Endodermal cell (in vitro differentiated cells): ENCODE measurements around the gene TRUB2. TPM values are rescaled to one million over a fixed set of nuclear protein-coding genes. Genes with fewer than 3 reads are reported as not detected.

Experiments
- DNase-seq: peaks from one replicate; pipeline ENCODE4 v3.0.0-alpha.2; 2017
- H3K27ac ChIP-seq: 2 replicates; pipeline ENCODE4 v1.5.1; 2013; ENCODE audit warnings: mild to moderate bottlenecking, low read depth, low read length, moderate library complexity
- H3K27me3 ChIP-seq: 2 replicates; pipeline ENCODE4 v1.6.1; 2013; ENCODE audit warnings: mild to moderate bottlenecking, low read length, moderate library complexity; ENCODE audit not compliant: insufficient read depth, control insufficient read depth, poor library complexity, severe bottlenecking
- H3K36me3 ChIP-seq: 2 replicates; pipeline ENCODE4 v1.7.0; 2013; ENCODE audit warnings: mild to moderate bottlenecking, low read length, moderate library complexity; ENCODE audit not compliant: control insufficient read depth, insufficient read depth
- H3K4me1 ChIP-seq: one replicate; pipeline ENCODE4 v1.7.0; 2013; ENCODE audit warnings: low read length; ENCODE audit not compliant: control insufficient read depth, insufficient read depth
- H3K4me3 ChIP-seq: 2 replicates; pipeline ENCODE4 v1.5.1; 2013; ENCODE audit warnings: mild to moderate bottlenecking, low read length, moderate library complexity
- H3K9ac ChIP-seq: 2 replicates; pipeline ENCODE4 v1.6.1; 2013; ENCODE audit warnings: mild to moderate bottlenecking, low read length, moderate library complexity; ENCODE audit not compliant: poor library complexity, severe bottlenecking; ENCODE audit errors: extremely low read depth
- H3K9me3 ChIP-seq: 2 replicates; pipeline ENCODE4 v1.6.1; 2013; ENCODE audit warnings: mild to moderate bottlenecking, low read length, moderate library complexity; ENCODE audit not compliant: control insufficient read depth
- H3K27ac Mint-ChIP-seq: 2 replicates; pipeline ENCODE4 v1.8.0; 2020; ENCODE audit warnings: mixed read lengths
- H3K27me3 Mint-ChIP-seq: 2 replicates; pipeline ENCODE4 v1.8.0; 2021; ENCODE audit warnings: mild to moderate bottlenecking, mixed read lengths; ENCODE audit not compliant: insufficient read depth
- H3K36me3 Mint-ChIP-seq: 2 replicates; pipeline ENCODE4 v1.8.0; 2020; ENCODE audit warnings: low read depth, mixed read lengths
- H3K4me1 Mint-ChIP-seq: 2 replicates; pipeline ENCODE4 v1.8.0; 2020; ENCODE audit warnings: mixed read lengths
- H3K4me3 Mint-ChIP-seq: 2 replicates; pipeline ENCODE4 v1.8.0; 2020; ENCODE audit warnings: mild to moderate bottlenecking, moderate library complexity, mixed read lengths
- H3K9me3 Mint-ChIP-seq: 2 replicates; pipeline ENCODE4 v1.8.0; 2020; ENCODE audit warnings: mild to moderate bottlenecking, mixed read lengths
- WGBS, 2 experiments: methylation state at CpG; one replicate each; pipeline versions ENCODE4 v1.1.5 to v1.1.7; 2013; ENCODE audit warnings: missing lambda C conversion rate in 2 of 2, mixed read lengths in 1 of 2; ENCODE audit not compliant: insufficient coverage in 1 of 2, insufficient read length in 1 of 2; 5-methylcytosine and 5-hydroxymethylcytosine counted together
- long read RNA-seq, 4 experiments: library from polyadenylated mRNA in 2 of 4; library from RNA in 1 of 4; library from capped mRNA in 1 of 4; stranded (forward) in 3 of 4; unstranded in 1 of 4; transcript quantifications; one replicate each; pipeline ENCODE4 v2.0.0, GENCODE V29; 2020 to 2021; ENCODE audit warnings: inconsistent platforms in 1 of 4
- polyA plus RNA-seq, 2 experiments: library from polyadenylated mRNA; stranded (reverse); fragments of 50-300 nt; gene quantifications; one replicate each; pipeline ENCODE4 v1.2.3, GENCODE V29; 2013
- total RNA-seq, 2 donors: library from RNA; stranded (reverse); fragmentation: NEBNext Ultra II Directional in 1 of 2; extraction: Animal tissue kit (Norgen Biotek cat#: 25700) in 1 of 2; gene quantifications; 2 replicates in 1 of 2; 3 replicates in 1 of 2; pipeline ENCODE4 v1.2.1, GENCODE V29; 2021
- TF ChIP-seq, protein P1 (sequence below): fragments of 200-600 bp; sonication (generic); conservative IDR thresholded peaks from 2 replicates; pipeline ENCODE4 v1.5.0; 2021; ENCODE audit warnings: antibody characterized with exemption, mild to moderate bottlenecking

TRUB2 gene, protein sequence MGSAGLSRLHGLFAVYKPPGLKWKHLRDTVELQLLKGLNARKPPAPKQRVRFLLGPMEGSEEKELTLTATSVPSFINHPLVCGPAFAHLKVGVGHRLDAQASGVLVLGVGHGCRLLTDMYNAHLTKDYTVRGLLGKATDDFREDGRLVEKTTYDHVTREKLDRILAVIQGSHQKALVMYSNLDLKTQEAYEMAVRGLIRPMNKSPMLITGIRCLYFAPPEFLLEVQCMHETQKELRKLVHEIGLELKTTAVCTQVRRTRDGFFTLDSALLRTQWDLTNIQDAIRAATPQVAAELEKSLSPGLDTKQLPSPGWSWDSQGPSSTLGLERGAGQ
- 10 to 100 TPM; 30.6 to 31.8 TPM for total RNA-seq
- polyA plus RNA-seq (2013, experiment 1 of 2): 18.5 TPM
- 18.1 TPM for polyA plus RNA-seq (2013, experiment 2 of 2)
- long read RNA-seq, experiment 1, full-length matches to known transcripts: 15 of 19 reads
- long read RNA-seq, experiment 1, partial matches to known transcripts: 3 of 19 reads
- long read RNA-seq, experiment 1, other reads (novel, unspliced or antisense): 1 of 19 reads
- long read RNA-seq, experiment 2, full-length matches to known transcripts: 67 of 71 reads
- long read RNA-seq, experiment 2, partial matches to known transcripts: 2 of 71 reads
- long read RNA-seq, experiment 2, other reads (novel, unspliced or antisense): 2 of 71 reads
- long read RNA-seq, experiment 3, full-length matches to known transcripts: 146 of 157 reads
- long read RNA-seq, experiment 3, partial matches to known transcripts: 5 of 157 reads
- long read RNA-seq, experiment 3, other reads (novel, unspliced or antisense): 6 of 157 reads
- long read RNA-seq, experiment 4, full-length matches to known transcripts: 130 of 138 reads
- long read RNA-seq, experiment 4, partial matches to known transcripts: 3 of 138 reads
- long read RNA-seq, experiment 4, other reads (novel, unspliced or antisense): 5 of 138 reads

DNA sequence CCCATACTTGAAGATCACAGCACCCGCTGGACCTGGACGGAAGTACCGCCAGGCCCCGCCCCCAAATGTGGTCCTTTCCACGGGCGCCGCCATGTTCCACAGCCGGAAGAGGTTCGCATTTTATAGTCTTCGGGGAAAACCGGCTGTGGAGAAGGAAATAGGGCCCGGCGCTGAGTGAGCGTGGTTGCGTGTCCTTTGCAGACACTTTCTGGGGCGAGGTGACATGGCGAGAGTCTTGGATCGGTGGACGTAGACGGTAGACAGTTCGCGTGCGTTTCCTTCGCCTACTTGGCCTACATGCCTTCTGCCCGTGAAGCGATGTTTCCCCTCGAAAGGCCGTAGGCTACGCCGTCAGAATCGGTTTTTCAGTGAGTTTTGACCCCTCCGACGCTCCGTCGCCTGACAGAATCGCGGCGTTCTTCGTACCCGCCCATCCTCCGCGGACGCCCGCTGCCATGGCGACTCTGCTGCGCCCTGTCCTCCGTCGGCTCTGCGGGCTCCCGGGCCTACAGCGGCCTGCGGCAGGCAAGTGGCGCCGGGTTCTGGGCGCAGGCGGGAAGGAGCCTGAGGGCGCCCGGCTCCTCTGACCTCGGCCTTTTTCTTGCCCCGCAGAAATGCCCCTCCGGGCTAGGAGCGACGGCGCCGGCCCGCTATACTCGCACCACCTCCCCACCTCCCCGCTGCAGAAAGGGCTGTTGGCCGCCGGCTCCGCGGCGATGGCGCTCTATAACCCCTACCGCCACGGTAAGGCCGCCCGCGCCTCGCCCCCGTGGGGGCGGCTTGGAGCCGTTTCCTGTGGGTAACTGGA lies at the start of gene TRUB2, which contains the start of gene COQ4:
Gene TRUB2 (minus strand): TSS at position 44 of the 808 bp plus-strand sequence. CDS start 39 bp downstream, at position 5.
Gene COQ4 (plus strand): TSS at position 436 of the 808 bp plus-strand sequence. CDS start 20 bp downstream, at position 456.
- no peaks in the 10 kb centered on the region for H3K27me3 Mint-ChIP-seq
- Histone ChIP-seq H3K27ac (peak within 1 kb of the TSS; percentile 93), H3K9me3 (no peaks in the 10 kb centered on the region), H3K27me3 (no peaks in the 10 kb centered on the region), H3K36me3 (peaks cover 18% of the 10 kb centered on the region), H3K9ac (peak within 1 kb of the TSS; percentile 72), H3K4me1 (no peaks in the 10 kb centered on the region), H3K4me3 (peak within 1 kb of the TSS; percentile 95)
- 0% methylated on average over 42 to 83 of the region's 83 CpGs for WGBS, 2 experiments
- no peaks in the 10 kb centered on the region for H3K9me3 Mint-ChIP-seq
- peak within 1 kb of the TSS; percentile 93 for H3K4me3 Mint-ChIP-seq
- TF ChIP-seq, protein P1, sequence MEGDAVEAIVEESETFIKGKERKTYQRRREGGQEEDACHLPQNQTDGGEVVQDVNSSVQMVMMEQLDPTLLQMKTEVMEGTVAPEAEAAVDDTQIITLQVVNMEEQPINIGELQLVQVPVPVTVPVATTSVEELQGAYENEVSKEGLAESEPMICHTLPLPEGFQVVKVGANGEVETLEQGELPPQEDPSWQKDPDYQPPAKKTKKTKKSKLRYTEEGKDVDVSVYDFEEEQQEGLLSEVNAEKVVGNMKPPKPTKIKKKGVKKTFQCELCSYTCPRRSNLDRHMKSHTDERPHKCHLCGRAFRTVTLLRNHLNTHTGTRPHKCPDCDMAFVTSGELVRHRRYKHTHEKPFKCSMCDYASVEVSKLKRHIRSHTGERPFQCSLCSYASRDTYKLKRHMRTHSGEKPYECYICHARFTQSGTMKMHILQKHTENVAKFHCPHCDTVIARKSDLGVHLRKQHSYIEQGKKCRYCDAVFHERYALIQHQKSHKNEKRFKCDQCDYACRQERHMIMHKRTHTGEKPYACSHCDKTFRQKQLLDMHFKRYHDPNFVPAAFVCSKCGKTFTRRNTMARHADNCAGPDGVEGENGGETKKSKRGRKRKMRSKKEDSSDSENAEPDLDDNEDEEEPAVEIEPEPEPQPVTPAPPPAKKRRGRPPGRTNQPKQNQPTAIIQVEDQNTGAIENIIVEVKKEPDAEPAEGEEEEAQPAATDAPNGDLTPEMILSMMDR: no peak
- DNase-seq: peak; percentile 97
- H3K27ac Mint-ChIP-seq: peak within 1 kb of the TSS; percentile 98
- H3K36me3 Mint-ChIP-seq: peaks cover 22% of the 10 kb centered on the region
- peaks cover 5% of the 10 kb centered on the region for H3K4me1 Mint-ChIP-seq

DNA sequence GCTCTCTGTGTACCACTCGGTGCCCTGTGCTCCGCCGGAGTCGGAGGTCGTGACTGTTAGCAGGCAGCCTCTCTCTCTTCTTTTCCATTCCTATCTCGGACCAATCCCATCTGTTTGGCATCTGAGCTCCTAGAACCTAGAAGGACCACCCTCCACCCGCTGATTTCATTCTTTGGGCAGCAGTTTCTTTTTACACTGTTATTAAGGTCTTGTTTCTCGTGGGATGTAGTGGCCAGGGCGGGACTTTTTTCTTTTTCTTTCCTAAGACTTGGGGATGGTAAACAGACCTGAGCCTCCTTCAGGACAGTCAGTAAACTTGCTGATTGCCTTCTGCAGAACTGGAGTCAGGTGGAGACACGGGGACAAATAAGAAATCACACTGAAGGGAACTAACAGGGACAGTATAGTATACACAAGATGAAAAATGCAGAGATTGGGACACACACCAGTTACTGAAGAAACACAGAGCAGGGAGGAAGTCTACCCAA lies 49.4 kb upstream of the TRUB2 start:
- TF ChIP-seq, protein P1: peak; percentile 9
- 0 to 1% methylated on average over 8 to 10 of the region's 10 CpGs for WGBS, 2 experiments
- H3K4me1 Mint-ChIP-seq: peaks cover 20% of the 10 kb centered on the region
- peak overlapping the region; percentile 98 for H3K4me3 ChIP-seq
- H3K27me3 Mint-ChIP-seq: peaks cover 12% of the 10 kb centered on the region
- H3K4me1 ChIP-seq: peaks cover 5% of the 10 kb centered on the region
- H3K9me3 ChIP-seq: no peaks in the 10 kb centered on the region
- DNase-seq: no peak
- H3K27me3 ChIP-seq: no peaks in the 10 kb centered on the region
- H3K36me3 Mint-ChIP-seq: peaks cover 7% of the 10 kb centered on the region
- H3K9me3 Mint-ChIP-seq: no peaks in the 10 kb centered on the region
- H3K36me3 ChIP-seq: peaks cover 6% of the 10 kb centered on the region
- peak overlapping the region; percentile 94 for H3K4me3 Mint-ChIP-seq
- H3K27ac ChIP-seq: no peak overlapping the region
- peak overlapping the region; percentile 87 for H3K27ac Mint-ChIP-seq
- H3K9ac ChIP-seq: peak overlapping the region; percentile 66
